Mesothelial cell of epicardium (in vitro differentiated cells): ENCODE data around the gene RAB3C. TPM values are rescaled to one million over a fixed set of nuclear protein-coding genes. Genes with fewer than 3 reads are reported as not detected.

ENCODE experiments used
- DNase-seq, 2 experiments: peaks; one replicate each; pipeline ENCODE4 v3.0.0; 2021; ENCODE audit warnings: low spot score in 2 of 2; ENCODE audit not compliant: unreplicated experiment in 2 of 2
- H3K27ac Mint-ChIP-seq: 2 replicates; pipeline ENCODE4 v1.8.0; 2021; ENCODE audit warnings: mixed read lengths
- H3K27me3 Mint-ChIP-seq: 2 replicates; pipeline ENCODE4 v1.8.0; 2021; ENCODE audit warnings: low read depth, mixed read lengths
- H3K36me3 Mint-ChIP-seq: 2 replicates; pipeline ENCODE4 v1.8.0; 2021; ENCODE audit warnings: mixed read lengths
- H3K4me1 Mint-ChIP-seq: 2 replicates; pipeline ENCODE4 v1.8.0; 2021; ENCODE audit warnings: mixed read lengths
- H3K4me3 Mint-ChIP-seq: 2 replicates; pipeline ENCODE4 v1.8.0; 2021; ENCODE audit warnings: mild to moderate bottlenecking, moderate library complexity, mixed read lengths
- H3K9me3 Mint-ChIP-seq: 2 replicates; pipeline ENCODE4 v1.8.0; 2021; ENCODE audit warnings: mixed read lengths
- total RNA-seq: library from RNA; stranded (reverse); gene quantifications from 3 replicates; pipeline ENCODE4 v1.2.1, GENCODE V29; 2021
- TF ChIP-seq, protein P1 (sequence below): fragments of 200-600 bp; sonication (generic); IDR thresholded peaks from one replicate; pipeline ENCODE4 v1.5.0; 2021; ENCODE audit warnings: antibody characterized with exemption; ENCODE audit not compliant: unreplicated experiment

The RAB3C gene
- total RNA-seq, 1 donor from 2014 or later = 1.2 TPM

DNA sequence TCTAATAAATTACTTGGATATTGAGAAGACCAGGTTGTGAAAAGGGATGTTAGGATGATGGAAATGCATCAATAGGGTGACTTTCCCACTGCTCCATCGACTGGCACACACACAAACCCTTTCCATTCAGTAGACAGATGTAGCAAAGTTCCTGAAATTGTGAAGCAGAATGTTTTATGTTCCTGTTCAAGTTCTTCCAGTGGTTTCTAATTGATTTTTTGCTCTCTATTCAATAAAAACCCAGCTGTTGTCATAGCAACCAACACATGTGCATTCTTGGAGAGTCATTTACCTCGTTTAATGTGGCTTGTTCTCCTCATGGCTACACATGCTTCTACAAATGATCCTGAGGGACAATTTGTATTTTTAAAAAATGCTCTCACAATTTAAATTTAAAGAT, 244.6 kb downstream of the RAB3C start:
- Mint-ChIP-seq H3K27ac (no peak overlapping the region), H3K4me1 (peaks cover 3% of the 10 kb centered on the region), H3K9me3 (no peaks in the 10 kb centered on the region), H3K36me3 (no peaks in the 10 kb centered on the region), H3K27me3 (peaks cover 20% of the 10 kb centered on the region), H3K4me3 (no peak overlapping the region)
- TF ChIP-seq, protein P1, sequence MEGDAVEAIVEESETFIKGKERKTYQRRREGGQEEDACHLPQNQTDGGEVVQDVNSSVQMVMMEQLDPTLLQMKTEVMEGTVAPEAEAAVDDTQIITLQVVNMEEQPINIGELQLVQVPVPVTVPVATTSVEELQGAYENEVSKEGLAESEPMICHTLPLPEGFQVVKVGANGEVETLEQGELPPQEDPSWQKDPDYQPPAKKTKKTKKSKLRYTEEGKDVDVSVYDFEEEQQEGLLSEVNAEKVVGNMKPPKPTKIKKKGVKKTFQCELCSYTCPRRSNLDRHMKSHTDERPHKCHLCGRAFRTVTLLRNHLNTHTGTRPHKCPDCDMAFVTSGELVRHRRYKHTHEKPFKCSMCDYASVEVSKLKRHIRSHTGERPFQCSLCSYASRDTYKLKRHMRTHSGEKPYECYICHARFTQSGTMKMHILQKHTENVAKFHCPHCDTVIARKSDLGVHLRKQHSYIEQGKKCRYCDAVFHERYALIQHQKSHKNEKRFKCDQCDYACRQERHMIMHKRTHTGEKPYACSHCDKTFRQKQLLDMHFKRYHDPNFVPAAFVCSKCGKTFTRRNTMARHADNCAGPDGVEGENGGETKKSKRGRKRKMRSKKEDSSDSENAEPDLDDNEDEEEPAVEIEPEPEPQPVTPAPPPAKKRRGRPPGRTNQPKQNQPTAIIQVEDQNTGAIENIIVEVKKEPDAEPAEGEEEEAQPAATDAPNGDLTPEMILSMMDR = no peak
- DNase-seq = no peak

DNA sequence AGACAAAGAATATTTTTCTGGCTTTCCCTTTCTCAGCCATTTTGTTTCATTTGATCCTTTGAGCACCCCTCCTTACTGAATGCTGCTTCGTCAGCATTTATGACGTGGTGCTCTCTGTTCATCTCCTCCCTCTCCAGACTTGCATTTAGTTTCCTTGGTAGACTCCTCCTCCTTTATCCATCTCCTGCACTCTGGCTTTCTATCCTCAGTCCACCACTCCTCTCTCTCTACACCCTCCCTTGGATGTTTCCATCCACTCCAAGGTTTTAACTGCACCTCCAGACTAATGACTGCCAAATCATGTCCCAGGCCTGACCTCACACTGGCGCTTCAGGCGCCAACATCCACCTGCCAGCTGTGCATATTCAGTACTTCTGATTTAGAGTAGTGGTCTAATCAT, 245.4 kb downstream of the RAB3C start:
- H3K4me1 Mint-ChIP-seq = peaks cover 3% of the 10 kb centered on the region

DNA sequence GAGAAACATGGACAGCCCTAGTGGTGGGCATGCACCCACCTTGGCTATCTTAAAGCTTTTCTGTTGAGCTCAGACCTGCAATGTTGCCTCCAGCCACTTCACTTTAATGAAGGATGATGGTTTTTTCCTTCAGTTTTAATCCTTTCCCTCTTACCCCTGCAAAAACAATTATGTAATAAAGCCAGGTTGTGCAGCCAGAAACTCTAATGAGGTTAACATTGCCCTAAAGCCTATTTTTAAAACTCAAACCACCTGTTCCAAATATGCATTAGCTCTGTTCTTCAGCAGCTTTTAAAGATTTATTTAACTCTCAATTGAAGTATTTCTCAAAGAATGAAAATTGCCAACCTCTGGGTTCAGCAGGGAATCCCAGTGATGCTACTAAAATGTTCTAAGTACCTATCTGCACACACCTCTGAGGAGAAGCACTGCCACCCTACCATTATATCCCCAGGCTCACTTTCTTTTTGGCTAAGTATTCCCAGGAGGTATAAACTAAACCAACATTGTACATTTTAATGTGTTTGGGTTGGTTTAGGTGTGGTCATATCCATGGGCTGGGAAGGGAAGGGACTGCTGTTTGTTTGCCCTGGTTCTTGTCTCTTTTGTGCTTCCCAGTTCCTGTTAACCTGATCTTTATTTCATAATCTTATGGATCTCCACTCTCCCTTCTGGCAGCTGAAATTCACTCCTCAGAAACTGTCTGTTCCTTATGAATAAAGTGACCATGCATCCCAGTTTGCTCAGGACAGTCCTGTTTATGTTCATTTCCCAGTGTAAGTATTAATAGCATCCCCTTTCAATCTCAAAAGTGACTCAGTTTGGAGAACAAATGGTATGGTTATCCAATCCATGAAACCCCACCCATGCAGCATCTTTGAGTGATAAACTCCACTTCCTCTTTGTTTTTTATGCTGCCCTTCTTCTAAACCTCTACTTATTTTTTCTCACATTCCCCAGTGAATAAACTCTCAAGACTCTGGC, 251.7 kb downstream of the RAB3C start:
- Mint-ChIP-seq H3K4me1 (no peaks in the 10 kb centered on the region), H3K4me3 (no peak overlapping the region), H3K9me3 (peaks cover 9% of the 10 kb centered on the region), H3K36me3 (peaks cover 2% of the 10 kb centered on the region), H3K27me3 (peaks cover 3% of the 10 kb centered on the region), H3K27ac (no peak overlapping the region)
- DNase-seq = no peak
- TF ChIP-seq, protein P1 = no peak

More for the DNA sequence above, 245.4 kb downstream of the RAB3C start:
- Mint-ChIP-seq H3K27me3 (peaks cover 20% of the 10 kb centered on the region), H3K9me3 (no peaks in the 10 kb centered on the region), H3K27ac (no peak overlapping the region), H3K36me3 (no peaks in the 10 kb centered on the region), H3K4me3 (no peak overlapping the region)
- TF ChIP-seq, protein P1 = no peak
- no peak for DNase-seq

DNA sequence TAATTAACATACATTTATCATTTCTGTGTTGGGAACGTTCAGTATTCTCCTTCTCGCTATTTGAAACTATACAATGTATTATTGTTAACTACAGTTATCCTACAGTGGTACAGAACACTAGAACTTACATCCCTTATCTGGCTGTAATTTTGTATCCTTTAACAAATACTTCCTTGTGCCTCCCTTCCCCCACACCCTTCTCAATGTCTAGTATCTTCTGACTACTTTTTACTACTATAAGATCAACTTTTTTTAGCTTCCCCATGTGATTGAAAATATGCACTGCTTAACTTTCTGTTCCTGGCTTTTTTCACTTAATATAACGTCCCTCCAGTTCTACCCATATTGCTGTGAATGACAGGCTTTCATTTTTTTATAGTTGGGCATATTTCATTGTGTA, 253.5 kb downstream of the RAB3C start:
- peaks cover 3% of the 10 kb centered on the region for H3K27me3 Mint-ChIP-seq
- H3K4me3 Mint-ChIP-seq = no peak overlapping the region
- TF ChIP-seq, protein P1 = no peak
- H3K4me1 Mint-ChIP-seq = no peaks in the 10 kb centered on the region
- DNase-seq = no peak
- H3K27ac Mint-ChIP-seq = no peak overlapping the region
- peaks cover 23% of the 10 kb centered on the region for H3K9me3 Mint-ChIP-seq
- H3K36me3 Mint-ChIP-seq = peaks cover 2% of the 10 kb centered on the region

DNA sequence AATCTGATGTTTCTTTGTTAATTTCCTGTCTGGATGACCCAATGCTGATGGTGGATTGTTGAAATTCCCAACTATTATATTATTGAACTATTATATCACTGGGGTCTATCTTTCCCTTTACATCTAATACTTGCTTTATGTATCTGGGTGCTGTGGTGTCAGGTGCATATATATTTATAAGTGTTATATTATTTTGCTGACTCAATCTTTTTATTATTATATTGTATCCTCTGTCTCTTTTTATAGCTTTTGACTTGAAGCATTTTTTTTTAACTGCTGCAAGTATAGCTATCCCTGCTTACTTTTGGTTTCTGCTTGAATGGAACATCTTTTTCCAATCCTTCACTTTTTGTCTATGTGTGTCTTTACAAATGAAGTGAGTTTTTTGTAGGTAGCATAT, 255.9 kb downstream of the RAB3C start:
- Mint-ChIP-seq H3K27me3 (peaks cover 3% of the 10 kb centered on the region), H3K36me3 (peaks cover 2% of the 10 kb centered on the region), H3K4me1 (no peaks in the 10 kb centered on the region), H3K4me3 (no peak overlapping the region), H3K9me3 (peaks cover 23% of the 10 kb centered on the region), H3K27ac (no peak overlapping the region)
- DNase-seq = no peak
- TF ChIP-seq, protein P1 = no peak
